KMS-11 (cell line): ENCODE data around the gene DGKB.
"Not testable (repeated sequence)": the region's sequence is repeated elsewhere in the genome, so short reads cannot be mapped to it uniquely, and the experiment has no call there.

ENCODE experiments used
- H2AFZ ChIP-seq: fragments of 200-600 bp; sonication (generic); 2 replicates; pipeline ENCODE4 v1.6.1; 2016; ENCODE audit warnings: antibody characterized with exemption, mixed run types, low read depth
- H3K27ac ChIP-seq: fragments of 200-600 bp; sonication (generic); 2 replicates; pipeline ENCODE4 v1.6.1; 2016; ENCODE audit warnings: mild to moderate bottlenecking, mixed run types
- H3K27me3 ChIP-seq: fragments of 200-600 bp; sonication (generic); 2 replicates; pipeline ENCODE4 v1.6.1; 2017; ENCODE audit warnings: mild to moderate bottlenecking, low read depth, mixed run types, moderate library complexity; ENCODE audit not compliant: insufficient read depth
- H3K36me3 ChIP-seq: fragments of 200-600 bp; sonication (generic); 2 replicates; pipeline ENCODE4 v1.6.1; 2017; ENCODE audit warnings: mild to moderate bottlenecking, mixed run types; ENCODE audit not compliant: insufficient read depth
- H3K4me1 ChIP-seq: fragments of 200-600 bp; sonication (generic); 2 replicates; pipeline ENCODE4 v1.6.1; 2016; ENCODE audit warnings: mild to moderate bottlenecking, low read depth, mixed run types; ENCODE audit not compliant: poor library complexity, severe bottlenecking
- H3K4me2 ChIP-seq: fragments of 200-600 bp; sonication (generic); 2 replicates; pipeline ENCODE4 v1.7.0; 2016; ENCODE audit warnings: mild to moderate bottlenecking, mixed run types
- H3K4me3 ChIP-seq: fragments of 200-600 bp; sonication (generic); IDR thresholded peaks from 2 replicates; pipeline ENCODE4 v1.6.1; 2017; ENCODE audit warnings: low read depth, low read length, mixed read lengths; ENCODE audit not compliant: insufficient read depth
- H3K79me2 ChIP-seq: fragments of 200-600 bp; sonication (generic); 2 replicates; pipeline ENCODE4 v1.6.1; 2016; ENCODE audit warnings: low read depth, mixed run types; ENCODE audit not compliant: insufficient read depth
- H3K9ac ChIP-seq: fragments of 200-600 bp; sonication (generic); 2 replicates; pipeline ENCODE4 v1.6.1; 2016; ENCODE audit warnings: mild to moderate bottlenecking, mixed run types
- H4K20me1 ChIP-seq: fragments of 200-600 bp; sonication (generic); 2 replicates; pipeline ENCODE4 v1.6.1; 2016; ENCODE audit warnings: mild to moderate bottlenecking, mixed run types; ENCODE audit not compliant: insufficient read depth
- CTCF ChIP-seq: fragments of 200-600 bp; sonication (generic); conservative IDR thresholded peaks from 2 replicates; pipeline ENCODE4 v1.6.1; 2017; ENCODE audit warnings: low read depth, mild to moderate bottlenecking, antibody characterized with exemption, low read length, moderate library complexity, mixed read lengths

DGKB gene

GRCh38 chr7:14289957-14290356 lies 612.6 kb downstream of the DGKB start:
- H3K27ac ChIP-seq, result no peak overlapping the region
- no peak overlapping the region for H3K9ac ChIP-seq
- TF ChIP-seq CTCF, result no peak
- no peaks in the 10 kb centered on the region for H3K36me3 ChIP-seq
- H2AFZ ChIP-seq, result no peak overlapping the region
- H3K79me2 ChIP-seq, result no peaks in the 10 kb centered on the region
- no peaks in the 10 kb centered on the region for H3K27me3 ChIP-seq
- no peak overlapping the region for H3K4me2 ChIP-seq
- no peak overlapping the region for H3K4me3 ChIP-seq
- H4K20me1 ChIP-seq, result no peaks in the 10 kb centered on the region
- H3K4me1 ChIP-seq, result no peaks in the 10 kb centered on the region

GRCh38 chr7:14288701-14289100 lies 613.9 kb downstream of the DGKB start:
- H3K9ac ChIP-seq, result no peak overlapping the region
- no peak overlapping the region for H3K4me3 ChIP-seq
- H2AFZ ChIP-seq, result no peak overlapping the region
- no peak overlapping the region for H3K27ac ChIP-seq
- no peaks in the 10 kb centered on the region for H3K36me3 ChIP-seq
- no peaks in the 10 kb centered on the region for H3K79me2 ChIP-seq
- no peaks in the 10 kb centered on the region for H4K20me1 ChIP-seq
- TF ChIP-seq CTCF, result no peak
- no peak overlapping the region for H3K4me2 ChIP-seq
- H3K27me3 ChIP-seq, result no peaks in the 10 kb centered on the region
- no peaks in the 10 kb centered on the region for H3K4me1 ChIP-seq

DNA sequence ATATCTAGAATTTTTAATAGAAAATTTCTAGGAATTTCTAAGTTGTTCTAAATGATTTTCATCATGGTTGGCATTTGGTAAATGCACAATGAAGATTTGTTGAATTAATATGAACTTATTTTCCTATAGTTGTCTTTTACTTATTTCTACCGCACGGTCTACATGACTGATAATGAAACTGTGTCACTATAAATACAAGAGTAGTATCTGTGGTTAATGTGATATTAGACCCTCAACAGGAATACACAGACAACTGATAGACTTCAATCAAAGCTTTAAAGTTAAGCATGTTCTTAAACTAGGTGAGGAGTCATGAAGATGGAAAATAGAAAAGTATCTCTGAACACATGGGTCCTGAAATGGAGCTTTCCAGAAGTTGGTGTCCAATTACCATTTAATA lies 615.2 kb downstream of the DGKB start:
- H3K4me1 ChIP-seq, result no peaks in the 10 kb centered on the region
- no peak overlapping the region for H3K9ac ChIP-seq
- H3K4me3 ChIP-seq, result no peak overlapping the region
- no peaks in the 10 kb centered on the region for H4K20me1 ChIP-seq
- H3K27ac ChIP-seq, result no peak overlapping the region
- TF ChIP-seq CTCF, result no peak
- H3K36me3 ChIP-seq, result no peaks in the 10 kb centered on the region
- H3K4me2 ChIP-seq, result no peak overlapping the region
- no peaks in the 10 kb centered on the region for H3K27me3 ChIP-seq
- no peaks in the 10 kb centered on the region for H3K79me2 ChIP-seq
- no peak overlapping the region for H2AFZ ChIP-seq

- no peak for TF ChIP-seq CTCF
- Histone ChIP-seq H4K20me1 (no peaks in the 10 kb centered on the region), H3K27ac (no peak overlapping the region), H3K27me3 (no peaks in the 10 kb centered on the region), H3K36me3 (no peaks in the 10 kb centered on the region), H3K4me2 (no peak overlapping the region), H3K4me1 (no peaks in the 10 kb centered on the region), H2AFZ (no peak overlapping the region), H3K79me2 (no peaks in the 10 kb centered on the region), H3K4me3 (no peak overlapping the region), H3K9ac (no peak overlapping the region)
Observed at GRCh38 chr7:14286036-14286435, 616.5 kb downstream of the DGKB start.

DNA sequence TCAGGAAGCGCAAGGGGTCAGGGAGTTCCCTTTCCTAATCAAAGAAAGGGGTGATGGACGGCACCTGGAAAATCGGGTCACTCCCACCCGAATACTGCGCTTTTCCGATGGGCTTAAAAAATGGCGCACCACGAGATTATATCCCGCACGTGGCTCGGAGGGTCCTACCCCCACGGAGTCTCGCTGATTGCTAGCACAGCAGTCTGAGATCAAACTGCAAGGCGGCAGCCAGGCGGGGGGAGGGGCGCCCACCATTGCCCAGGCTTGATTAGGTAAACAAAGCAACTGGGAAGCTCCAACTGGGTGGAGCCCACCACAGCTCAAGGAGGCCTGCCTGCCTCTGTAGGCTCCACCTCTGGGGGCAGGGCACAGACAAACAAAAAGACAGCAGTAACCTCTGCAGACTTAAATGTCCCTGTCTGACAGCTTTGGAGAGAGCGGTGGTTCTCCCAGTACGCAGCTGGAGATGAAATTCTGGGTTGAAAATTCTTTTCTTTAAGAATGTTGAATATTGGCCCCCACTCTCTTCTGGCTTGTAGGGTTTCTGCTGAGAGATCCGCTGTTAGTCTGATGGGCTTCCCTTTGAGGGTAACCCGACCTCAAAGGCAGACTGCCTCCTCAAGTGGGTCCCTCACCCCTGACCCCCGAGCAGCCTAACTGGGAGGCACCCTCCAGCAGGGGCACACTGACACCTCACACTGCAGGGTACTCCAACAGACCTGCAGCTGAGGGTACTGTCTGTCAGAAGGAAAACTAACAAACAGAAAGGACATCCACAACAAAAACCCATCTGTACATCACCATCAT lies 623.3 kb downstream of the DGKB start:
- not testable (repeated sequence) for H3K27ac ChIP-seq, H3K4me2 ChIP-seq, H3K9ac ChIP-seq, H3K4me3 ChIP-seq, H4K20me1 ChIP-seq, H2AFZ ChIP-seq, H3K27me3 ChIP-seq, H3K79me2 ChIP-seq, H3K36me3 ChIP-seq, H3K4me1 ChIP-seq
